HG03097 (cell line): Measurements from ENCODE around the gene BBS5.
"Not testable (repeated sequence)": the region's sequence is repeated elsewhere in the genome, so short reads cannot be mapped to it uniquely, and the experiment has no call there.

ENCODE experiments used
- ATAC-seq: cut with Tn5 transposase; IDR thresholded peaks from one replicate; pipeline ENCODE4 v1.9.1; 2021; ENCODE audit not compliant: unreplicated experiment, low FRiP score

The BBS5 gene

DNA sequence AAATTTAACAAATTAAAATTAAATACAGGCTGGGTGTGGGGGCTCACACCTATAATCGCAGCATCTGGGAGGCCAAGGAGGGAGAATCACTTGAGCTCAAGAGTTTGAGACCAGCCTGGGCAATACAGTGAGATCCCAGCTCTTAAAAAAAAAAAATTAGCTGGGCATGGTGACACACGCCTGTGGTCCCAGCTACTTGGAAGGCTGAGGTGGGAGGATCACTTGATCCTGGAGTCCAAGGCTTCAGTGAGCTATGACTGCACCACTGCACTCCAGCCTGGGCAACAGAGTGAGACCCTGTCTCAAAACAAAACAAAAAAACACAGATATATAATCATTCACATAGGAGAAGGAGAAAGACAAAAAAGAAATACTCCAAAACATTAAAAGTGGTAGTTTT, 60.2 kb downstream of the BBS5 start:
- ATAC-seq = not testable (repeated sequence)

DNA sequence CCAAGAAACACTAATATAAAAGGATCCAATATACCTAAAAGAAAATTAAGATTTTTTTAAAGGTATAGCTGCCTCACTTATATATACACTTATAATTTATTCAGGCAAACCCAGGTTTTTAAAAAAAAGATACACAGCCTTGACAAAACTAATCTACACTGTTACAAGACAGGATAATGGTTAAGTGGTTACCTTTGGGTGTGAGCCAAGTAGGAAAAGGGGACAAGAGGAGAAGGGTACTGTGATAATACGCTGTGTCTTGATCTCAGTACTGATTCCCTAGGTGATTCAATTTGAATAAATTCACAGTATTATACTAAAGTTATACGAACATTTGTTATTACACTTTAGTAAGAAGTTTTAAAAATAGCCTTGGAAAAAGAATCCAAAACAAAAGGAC, 60.9 kb downstream of the BBS5 start:
- no peak for ATAC-seq

DNA sequence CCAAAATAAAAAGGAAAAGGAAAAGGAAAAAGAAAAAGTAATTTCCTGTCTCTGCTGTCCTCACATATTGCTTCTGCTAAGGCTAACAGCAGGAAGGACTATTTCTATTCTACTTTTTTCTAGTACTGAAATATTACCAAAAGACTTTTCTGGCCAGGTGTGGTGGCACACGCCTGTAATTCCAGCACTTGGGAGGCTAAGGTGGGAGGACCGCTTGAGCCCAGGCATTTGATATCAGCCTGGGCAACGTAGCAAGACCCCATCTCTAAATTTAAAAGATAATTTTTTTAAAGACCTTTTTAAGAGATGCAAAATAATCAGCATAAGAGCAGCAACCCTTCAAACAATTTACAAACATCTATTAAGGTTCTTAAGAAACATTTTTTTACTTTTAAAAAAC, 63.1 kb downstream of the BBS5 start:
- no peak for ATAC-seq

DNA sequence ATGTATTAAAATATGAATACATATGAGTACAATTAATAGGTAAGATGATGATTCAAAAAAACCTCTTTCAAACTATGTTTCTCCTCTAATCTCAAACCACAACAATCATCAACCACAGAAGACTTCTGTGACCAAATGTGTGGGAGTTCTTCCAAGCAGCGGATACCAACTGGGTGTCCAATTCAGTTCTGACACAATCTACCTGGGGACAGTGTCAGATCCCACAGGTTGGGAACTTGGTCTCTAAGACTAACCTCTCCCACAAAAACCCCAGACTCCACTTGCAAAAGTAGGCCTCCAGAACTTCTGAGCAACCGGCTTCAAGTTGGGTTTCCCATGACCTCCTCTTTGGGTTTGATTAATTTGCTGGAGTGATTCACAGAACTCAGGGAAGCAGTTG, 67.5 kb downstream of the BBS5 start:
- no peak for ATAC-seq
